HG02588 (cell line): ENCODE results near the gene PGAP3.
"Not testable (repeated sequence)": the region's sequence is repeated elsewhere in the genome, so short reads cannot be mapped to it uniquely, and the experiment has no call there.

Experiments used
- ATAC-seq: cut with Tn5 transposase; IDR thresholded peaks from one replicate; pipeline ENCODE4 v1.9.1; 2021; ENCODE audit warnings: mild to moderate bottlenecking, moderate library complexity; ENCODE audit not compliant: unreplicated experiment

PGAP3 gene

GRCh38 chr17:39699157-39699817 is 11.4 kb upstream of the PGAP3 start:
- ATAC-seq: not testable (repeated sequence)

- ATAC-seq: no peak
Measured at GRCh38 chr17:39697961-39698360, 10.1 kb upstream of the PGAP3 start.

GRCh38 chr17:39696731-39697130 is 8.9 kb upstream of the PGAP3 start:
- no peak for ATAC-seq

DNA sequence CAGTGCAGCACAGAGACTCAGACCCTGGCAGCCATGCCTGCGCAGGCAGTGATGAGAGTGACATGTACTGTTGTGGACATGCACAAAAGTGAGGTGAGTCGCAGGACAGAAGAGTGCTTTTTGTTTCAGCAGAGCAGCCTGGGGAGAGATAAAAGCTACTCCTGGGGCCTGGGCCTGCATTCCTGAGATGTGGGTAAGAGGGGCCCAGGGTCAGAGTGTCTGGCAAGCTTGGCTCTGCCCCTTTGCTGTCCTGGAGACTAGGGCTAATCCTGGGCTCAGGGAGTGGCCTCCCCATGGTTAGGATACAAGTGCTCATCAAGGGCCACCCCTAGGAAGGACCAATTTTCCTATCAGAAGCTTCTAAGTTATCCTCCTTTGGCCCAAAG is 7.2 kb upstream of the PGAP3 start:
- ATAC-seq: no peak

- no peak for ATAC-seq
Measured at GRCh38 chr17:39694593-39694992, 6.7 kb upstream of the PGAP3 start.

DNA sequence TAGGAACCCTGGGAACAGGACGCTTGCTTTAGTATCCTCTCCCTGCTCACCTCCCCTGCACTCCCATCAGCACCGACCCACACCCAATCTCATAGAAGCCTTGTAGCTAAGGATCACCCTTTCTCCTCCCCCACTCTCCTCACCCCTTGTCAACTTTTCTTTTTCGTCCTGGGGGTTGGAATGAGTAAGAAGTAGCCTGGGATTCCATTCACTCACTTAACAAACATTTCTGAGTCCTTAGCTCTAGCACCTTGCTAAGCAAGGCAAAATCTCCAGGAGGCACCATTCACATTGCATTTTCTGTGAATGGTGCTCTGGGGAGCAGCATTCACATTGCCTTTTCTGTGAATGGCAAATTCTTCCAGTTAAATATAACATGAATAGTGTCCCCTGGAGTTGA is 1.1 kb upstream of the PGAP3 start:
- ATAC-seq: no peak

GRCh38 chr17:39688475-39688835 is 598 bp upstream of the PGAP3 start:
- ATAC-seq: no peak

DNA sequence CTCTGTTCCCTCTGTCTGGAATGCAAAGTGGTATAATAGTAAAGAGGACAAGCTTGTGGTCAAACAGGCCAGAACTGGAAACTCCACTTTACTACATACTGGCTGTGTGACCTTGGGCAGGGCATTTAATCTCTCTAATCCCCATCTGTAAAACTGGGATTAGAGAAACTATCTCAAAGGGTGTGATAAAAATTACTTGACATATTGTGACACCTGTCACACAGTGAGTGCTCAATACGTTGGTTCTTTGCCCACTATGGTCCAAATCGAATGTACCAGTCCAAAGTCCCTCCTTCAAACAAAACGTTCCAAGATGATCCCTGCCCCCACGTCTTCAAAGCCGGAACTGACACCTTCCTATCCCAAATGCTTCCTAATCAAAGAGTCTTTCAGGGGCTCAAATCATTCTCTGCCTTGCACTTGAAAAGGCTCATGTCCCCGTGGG is 734 bp downstream of the PGAP3 start:
- no peak for ATAC-seq

GRCh38 chr17:39684369-39685192 is 3.3 kb downstream of the PGAP3 start:
- no peak for ATAC-seq

- no peak for ATAC-seq
Measured at GRCh38 chr17:39683295-39683939, 4.4 kb downstream of the PGAP3 start.

DNA sequence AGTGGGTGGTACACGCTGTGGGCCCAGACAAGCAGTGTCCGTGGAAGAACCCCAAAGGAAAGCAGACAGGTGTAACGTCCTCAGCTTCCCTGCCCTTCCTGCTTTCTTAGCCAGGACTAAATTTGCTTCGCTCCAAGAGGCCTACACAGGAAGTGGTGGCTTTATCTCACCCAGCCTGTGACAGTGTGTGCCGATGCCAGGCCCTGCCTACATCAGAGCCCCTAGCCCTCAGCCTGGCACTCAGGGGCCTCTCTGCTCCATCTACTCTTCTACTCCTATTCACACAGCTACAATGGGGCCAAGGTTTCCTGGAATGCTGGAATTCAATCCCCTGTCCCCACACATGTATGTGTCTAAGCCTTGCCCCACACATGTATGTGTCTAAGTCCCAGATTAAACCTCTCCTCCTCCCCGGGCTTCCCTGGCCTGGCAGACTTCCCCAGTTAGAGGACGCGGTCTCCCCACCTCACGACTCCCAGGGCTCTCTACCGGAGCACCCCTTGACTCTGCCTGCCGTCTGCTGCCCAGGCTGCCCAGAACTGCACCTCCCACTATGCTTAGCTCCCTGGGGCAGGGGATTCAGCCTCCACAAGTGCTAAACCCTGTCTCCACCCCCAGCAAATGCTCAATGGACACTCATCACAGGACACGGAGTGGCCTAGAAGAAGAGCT is 8.2 kb downstream of the PGAP3 start:
- no peak for ATAC-seq

DNA sequence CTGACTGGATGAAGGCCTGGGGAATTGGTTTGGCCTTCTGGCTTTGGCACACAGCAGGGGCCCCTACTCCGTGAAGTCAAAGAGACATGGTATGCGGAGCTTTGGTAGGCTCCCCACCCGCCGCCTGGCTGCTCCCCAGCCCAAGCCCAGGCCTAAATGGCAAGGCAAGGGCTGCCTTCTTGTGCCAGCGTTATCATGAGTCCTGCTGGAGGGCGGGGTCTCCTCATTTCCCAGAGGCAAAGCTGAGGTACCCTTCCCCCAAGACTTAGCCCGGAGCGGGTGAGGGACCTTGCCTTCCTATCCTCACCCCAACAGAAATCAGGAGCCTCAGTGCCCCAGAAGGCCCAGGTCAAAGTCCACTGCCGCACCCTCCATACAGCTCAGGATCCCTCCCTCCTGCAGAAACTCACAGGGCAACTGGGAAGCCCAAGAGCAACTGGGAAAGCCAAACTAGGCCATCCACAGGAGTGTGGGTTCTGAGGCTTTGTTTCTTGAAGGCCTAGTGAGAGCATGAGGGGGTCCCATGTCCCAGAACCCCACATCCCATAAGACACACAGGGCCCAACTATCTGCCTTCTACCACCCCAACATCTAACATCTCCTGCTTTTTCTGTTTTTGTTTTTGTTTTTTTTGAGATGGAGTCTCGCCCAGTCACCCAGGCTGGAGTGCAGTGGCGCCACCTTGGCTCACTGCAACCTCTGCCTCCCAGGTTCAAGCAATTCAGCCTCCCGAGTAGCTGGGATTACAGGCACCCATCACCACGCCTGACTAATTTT is 9.3 kb downstream of the PGAP3 start:
- ATAC-seq: no peak

DNA sequence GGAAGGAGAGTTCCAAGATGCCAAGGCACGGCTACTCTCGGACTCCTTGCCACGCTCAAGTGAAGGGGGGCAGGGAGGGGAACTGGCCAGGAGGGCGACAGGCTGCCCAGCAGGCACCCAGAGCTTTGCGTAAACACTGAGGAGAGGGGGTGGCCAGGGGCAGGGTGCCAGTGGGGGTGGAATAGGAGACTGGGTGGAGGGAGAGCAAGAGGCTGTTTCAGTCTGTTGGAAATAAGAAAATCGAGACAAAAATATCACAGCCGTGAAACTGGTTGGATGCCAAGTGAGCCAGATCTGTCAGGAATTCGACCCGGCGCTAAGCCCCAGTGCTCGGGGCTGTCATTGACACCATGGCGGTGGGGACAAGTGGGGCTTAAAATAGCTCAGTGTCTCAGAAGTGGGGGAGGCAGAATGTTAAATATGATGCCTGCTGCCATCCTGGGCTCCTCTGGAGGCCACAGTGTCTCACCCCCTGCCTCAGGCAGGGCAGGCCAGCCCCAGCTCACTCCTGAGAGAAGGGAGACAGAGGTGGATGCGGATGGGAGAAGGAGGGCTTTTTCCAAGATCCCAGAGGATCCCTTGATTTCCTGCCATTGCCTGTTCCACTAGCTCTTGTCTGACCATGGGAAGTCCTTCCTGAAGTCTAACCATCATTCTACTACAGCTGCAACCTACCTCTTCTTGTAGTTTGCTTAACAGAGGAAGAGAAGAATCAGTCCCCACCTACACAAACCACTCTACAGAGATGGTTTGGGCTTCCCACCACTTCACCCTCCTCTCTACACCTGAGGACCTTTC is 10.1 kb downstream of the PGAP3 start:
- no peak for ATAC-seq

- ATAC-seq: no peak
Measured at GRCh38 chr17:39677072-39677471, 10.8 kb downstream of the PGAP3 start.

GRCh38 chr17:39676198-39676819 is 11.5 kb downstream of the PGAP3 start:
- ATAC-seq: no peak

- ATAC-seq: no peak
Measured at GRCh38 chr17:39675390-39676082, 12.3 kb downstream of the PGAP3 start.

DNA sequence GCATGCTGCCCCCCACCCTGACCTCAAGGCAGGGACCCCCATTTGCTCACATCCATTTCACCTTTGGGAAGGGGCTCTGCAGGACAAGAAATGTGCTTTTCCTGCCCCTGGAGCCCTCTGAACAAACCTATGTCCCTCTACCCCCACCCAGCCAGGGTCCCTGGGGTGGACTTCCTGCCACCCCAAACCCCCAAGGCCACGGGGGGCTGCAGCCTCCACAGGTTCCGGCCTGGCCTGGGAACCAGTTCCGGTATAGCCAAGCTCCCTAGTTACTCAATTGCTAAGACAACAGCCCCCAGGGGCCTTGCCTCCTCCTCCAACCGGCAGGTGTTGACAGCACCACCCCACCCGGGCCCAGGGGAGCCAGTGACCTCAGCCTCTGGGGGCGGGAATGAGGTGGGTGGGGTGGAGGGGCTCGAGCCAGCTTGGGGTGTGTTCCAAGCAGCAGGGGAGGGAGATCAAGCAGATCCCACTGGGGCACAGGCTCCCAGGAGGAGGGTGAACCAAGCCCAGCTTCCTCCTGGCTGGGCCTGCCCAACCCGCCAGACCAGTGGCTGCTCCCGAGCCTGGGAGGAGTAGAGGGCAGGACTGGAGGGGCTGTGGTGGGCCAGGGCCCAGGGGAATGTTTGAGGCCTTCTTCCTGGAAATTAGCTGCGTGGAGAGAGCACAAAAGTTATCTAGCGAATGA is 13.0 kb downstream of the PGAP3 start:
- ATAC-seq: no peak

DNA sequence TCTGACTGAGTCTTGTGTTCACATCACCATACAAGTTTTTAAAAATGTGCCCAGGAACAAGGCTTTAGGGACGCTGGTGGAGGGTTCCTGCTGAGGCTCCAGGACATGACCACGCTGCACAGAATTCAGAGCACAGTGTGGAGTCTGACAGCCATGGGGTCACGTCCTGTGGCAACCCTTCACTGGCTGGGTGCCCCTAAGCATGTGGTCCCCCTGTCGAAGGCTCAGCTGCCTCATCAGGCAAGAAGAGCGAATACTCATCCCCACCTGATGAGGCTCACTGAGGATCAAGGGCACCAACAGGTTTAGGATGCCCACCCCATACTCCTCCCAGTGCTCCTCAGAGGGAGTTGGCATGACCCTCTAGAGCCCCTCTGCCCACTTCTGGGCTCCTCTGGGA is 13.7 kb downstream of the PGAP3 start:
- ATAC-seq: no peak
